ENCODE measurements around the gene TMEM62. TPM values are rescaled to one million over a fixed set of nuclear protein-coding genes. Genes with fewer than 3 reads are reported as not detected.

TMEM62 gene
- total and polyA plus RNA-seq, 4 donors = 4.5 to 14.0 (median 10.6) TPM

DNA sequence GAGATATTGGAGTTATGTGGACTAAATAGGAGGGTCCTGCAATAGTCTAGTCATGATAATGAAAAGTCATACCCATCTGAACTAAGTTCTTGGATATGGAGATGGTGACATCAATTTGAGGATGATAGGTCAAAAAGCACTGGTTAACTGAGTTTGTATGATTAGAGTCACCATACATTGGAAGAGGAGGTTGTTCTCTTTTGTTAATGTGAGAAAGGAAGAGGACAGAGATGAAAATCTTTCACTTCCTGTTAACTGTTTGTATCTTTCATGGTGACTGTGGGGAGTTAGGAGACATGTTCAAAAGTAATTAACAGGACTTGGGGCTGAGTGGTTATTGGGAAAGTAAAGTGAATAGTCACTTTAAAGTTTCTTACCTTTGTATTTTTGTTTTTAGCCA is 11.1 kb downstream of the TMEM62 start (continued):
- TF ChIP-seq, protein P1, sequence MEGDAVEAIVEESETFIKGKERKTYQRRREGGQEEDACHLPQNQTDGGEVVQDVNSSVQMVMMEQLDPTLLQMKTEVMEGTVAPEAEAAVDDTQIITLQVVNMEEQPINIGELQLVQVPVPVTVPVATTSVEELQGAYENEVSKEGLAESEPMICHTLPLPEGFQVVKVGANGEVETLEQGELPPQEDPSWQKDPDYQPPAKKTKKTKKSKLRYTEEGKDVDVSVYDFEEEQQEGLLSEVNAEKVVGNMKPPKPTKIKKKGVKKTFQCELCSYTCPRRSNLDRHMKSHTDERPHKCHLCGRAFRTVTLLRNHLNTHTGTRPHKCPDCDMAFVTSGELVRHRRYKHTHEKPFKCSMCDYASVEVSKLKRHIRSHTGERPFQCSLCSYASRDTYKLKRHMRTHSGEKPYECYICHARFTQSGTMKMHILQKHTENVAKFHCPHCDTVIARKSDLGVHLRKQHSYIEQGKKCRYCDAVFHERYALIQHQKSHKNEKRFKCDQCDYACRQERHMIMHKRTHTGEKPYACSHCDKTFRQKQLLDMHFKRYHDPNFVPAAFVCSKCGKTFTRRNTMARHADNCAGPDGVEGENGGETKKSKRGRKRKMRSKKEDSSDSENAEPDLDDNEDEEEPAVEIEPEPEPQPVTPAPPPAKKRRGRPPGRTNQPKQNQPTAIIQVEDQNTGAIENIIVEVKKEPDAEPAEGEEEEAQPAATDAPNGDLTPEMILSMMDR (IDR thresholded peaks at IDR 0.05; ENCODE audit: low read depth, low read length, missing input control) = no peak
- no peak for TF ChIP-seq EGR1 (IDR thresholded peaks at IDR 0.05; ENCODE audit: low read depth in 2 of 2)
- no peak for TF ChIP-seq SP1 (IDR thresholded peaks at IDR 0.05)
- TF ChIP-seq YY1 (IDR thresholded peaks at IDR 0.05) = no peak
- TF ChIP-seq, protein P2, sequence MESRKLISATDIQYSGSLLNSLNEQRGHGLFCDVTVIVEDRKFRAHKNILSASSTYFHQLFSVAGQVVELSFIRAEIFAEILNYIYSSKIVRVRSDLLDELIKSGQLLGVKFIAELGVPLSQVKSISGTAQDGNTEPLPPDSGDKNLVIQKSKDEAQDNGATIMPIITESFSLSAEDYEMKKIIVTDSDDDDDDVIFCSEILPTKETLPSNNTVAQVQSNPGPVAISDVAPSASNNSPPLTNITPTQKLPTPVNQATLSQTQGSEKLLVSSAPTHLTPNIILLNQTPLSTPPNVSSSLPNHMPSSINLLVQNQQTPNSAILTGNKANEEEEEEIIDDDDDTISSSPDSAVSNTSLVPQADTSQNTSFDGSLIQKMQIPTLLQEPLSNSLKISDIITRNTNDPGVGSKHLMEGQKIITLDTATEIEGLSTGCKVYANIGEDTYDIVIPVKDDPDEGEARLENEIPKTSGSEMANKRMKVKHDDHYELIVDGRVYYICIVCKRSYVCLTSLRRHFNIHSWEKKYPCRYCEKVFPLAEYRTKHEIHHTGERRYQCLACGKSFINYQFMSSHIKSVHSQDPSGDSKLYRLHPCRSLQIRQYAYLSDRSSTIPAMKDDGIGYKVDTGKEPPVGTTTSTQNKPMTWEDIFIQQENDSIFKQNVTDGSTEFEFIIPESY (IDR thresholded peaks at IDR 0.05) = no peak
- no peak for TF ChIP-seq HNF4A (conservative IDR thresholded peaks at IDR 0.05)
- TF ChIP-seq HNF4G (IDR thresholded peaks at IDR 0.05) = no peak
- no peak for TF ChIP-seq FOXA1 (IDR thresholded peaks at IDR 0.05)
- TF ChIP-seq, protein P3, sequence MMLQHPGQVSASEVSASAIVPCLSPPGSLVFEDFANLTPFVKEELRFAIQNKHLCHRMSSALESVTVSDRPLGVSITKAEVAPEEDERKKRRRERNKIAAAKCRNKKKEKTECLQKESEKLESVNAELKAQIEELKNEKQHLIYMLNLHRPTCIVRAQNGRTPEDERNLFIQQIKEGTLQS (IDR thresholded peaks at IDR 0.05) = no peak
- TF ChIP-seq JUND (IDR thresholded peaks at IDR 0.05) = no peak

DNA sequence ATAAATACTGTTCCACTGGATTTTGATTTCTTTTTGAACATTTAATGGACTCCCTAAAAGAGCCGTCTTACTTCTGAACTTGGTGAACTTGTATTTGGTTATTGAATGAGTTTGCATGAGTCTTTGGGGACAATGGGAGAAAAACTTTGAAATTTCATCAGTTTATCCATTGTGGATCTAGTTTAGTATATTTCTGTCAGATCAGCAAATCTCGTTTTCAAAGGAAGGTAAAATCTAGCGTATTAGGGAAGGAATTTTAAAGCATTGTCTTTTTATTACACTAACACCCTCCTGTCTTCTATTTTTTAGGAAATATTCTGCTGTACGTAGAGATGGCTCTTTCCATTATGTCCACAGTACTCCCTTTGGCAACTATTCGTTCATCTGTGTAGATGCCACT is 12.8 kb downstream of the TMEM62 start:
- Histone ChIP-seq H3K27ac (ENCODE audit: low read depth in 1 of 2, low read length in 2 of 2) (no peak overlapping the region), H3K9me3 (ENCODE audit: control insufficient read depth in 4 of 4, low read length in 3 of 4) (no peaks in the 10 kb centered on the region), H3K36me3 (ENCODE audit: control insufficient read depth in 4 of 4, insufficient read depth in 3 of 4, low read depth in 1 of 4, low read length in 3 of 4) (peaks cover 0 to 24% (median 18%) of the 10 kb centered on the region in 4 donors), H3K4me1 (ENCODE audit: control insufficient read depth in 4 of 4, insufficient read depth in 4 of 4, low read length in 3 of 4) (no peaks in the 10 kb centered on the region), H3K27me3 (ENCODE audit: control insufficient read depth in 4 of 4, insufficient read depth in 4 of 4, low read length in 3 of 4) (no peaks in the 10 kb centered on the region), H3K4me3 (ENCODE audit: low read depth in 1 of 3, low read length in 3 of 3) (no peak overlapping the region), H3K9ac (ENCODE audit: low read depth in 1 of 2, low read length in 2 of 2) (no peak overlapping the region)
- 91% methylated on average over 5 of the region's 5 CpGs for WGBS
- no peak for DNase-seq (ENCODE audit: low spot score)
- TF ChIP-seq YY1 (IDR thresholded peaks at IDR 0.05) (no peak), FOXA1 (IDR thresholded peaks at IDR 0.05) (no peak), RXRA (IDR thresholded peaks at IDR 0.05) (no peak), SP1 (IDR thresholded peaks at IDR 0.05) (no peak), NR2F2 (IDR thresholded peaks at IDR 0.05) (no peak), HNF4G (IDR thresholded peaks at IDR 0.05) (no peak), JUND (IDR thresholded peaks at IDR 0.05) (no peak), RAD21 (IDR thresholded peaks at IDR 0.05) (no peak), TAF1 (conservative IDR thresholded peaks at IDR 0.05) (no peak), HNF4A (conservative IDR thresholded peaks at IDR 0.05) (no peak), EGR1 (IDR thresholded peaks at IDR 0.05; ENCODE audit: low read depth in 2 of 2) (no peak), GABPA (IDR thresholded peaks at IDR 0.05 in 1 of 2, conservative IDR thresholded peaks at IDR 0.05 in 1 of 2) (no peak)
- TF ChIP-seq, protein P1 (IDR thresholded peaks at IDR 0.05; ENCODE audit: low read depth, low read length, missing input control) = no peak
- TF ChIP-seq, protein P3 (IDR thresholded peaks at IDR 0.05) = no peak
- TF ChIP-seq, protein P4, sequence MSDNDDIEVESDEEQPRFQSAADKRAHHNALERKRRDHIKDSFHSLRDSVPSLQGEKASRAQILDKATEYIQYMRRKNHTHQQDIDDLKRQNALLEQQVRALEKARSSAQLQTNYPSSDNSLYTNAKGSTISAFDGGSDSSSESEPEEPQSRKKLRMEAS (IDR thresholded peaks at IDR 0.05) = no peak
- TF ChIP-seq, protein P5, sequence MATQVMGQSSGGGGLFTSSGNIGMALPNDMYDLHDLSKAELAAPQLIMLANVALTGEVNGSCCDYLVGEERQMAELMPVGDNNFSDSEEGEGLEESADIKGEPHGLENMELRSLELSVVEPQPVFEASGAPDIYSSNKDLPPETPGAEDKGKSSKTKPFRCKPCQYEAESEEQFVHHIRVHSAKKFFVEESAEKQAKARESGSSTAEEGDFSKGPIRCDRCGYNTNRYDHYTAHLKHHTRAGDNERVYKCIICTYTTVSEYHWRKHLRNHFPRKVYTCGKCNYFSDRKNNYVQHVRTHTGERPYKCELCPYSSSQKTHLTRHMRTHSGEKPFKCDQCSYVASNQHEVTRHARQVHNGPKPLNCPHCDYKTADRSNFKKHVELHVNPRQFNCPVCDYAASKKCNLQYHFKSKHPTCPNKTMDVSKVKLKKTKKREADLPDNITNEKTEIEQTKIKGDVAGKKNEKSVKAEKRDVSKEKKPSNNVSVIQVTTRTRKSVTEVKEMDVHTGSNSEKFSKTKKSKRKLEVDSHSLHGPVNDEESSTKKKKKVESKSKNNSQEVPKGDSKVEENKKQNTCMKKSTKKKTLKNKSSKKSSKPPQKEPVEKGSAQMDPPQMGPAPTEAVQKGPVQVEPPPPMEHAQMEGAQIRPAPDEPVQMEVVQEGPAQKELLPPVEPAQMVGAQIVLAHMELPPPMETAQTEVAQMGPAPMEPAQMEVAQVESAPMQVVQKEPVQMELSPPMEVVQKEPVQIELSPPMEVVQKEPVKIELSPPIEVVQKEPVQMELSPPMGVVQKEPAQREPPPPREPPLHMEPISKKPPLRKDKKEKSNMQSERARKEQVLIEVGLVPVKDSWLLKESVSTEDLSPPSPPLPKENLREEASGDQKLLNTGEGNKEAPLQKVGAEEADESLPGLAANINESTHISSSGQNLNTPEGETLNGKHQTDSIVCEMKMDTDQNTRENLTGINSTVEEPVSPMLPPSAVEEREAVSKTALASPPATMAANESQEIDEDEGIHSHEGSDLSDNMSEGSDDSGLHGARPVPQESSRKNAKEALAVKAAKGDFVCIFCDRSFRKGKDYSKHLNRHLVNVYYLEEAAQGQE (IDR thresholded peaks at IDR 0.05) = no peak

Data from liver (tissue), 9 donors.